IMR-90 (cell line): Measurements from ENCODE around the gene HCRTR1. TPM values are rescaled to one million over a fixed set of nuclear protein-coding genes. Genes with fewer than 3 reads are reported as not detected.

Experiments
- ATAC-seq: fragments of 200-7000 bp; cut with Tn5 transposase; 2 replicates; pipeline ENCODE4 v1.9.1; 2020; ENCODE audit warnings: low read depth, mild to moderate bottlenecking, moderate library complexity
- BruUV-seq: library from RNA; stranded (reverse); fragments of 400-500 nt; replicated peaks from 2 replicates; lab custom pipeline; 2021; lab: Mats Ljungman, UMichigan
- CTCF ChIA-PET: fragments of 300-600 bp; formaldehyde crosslinking; extraction: SDS; loops from one replicate; lab custom pipeline; 2021; ENCODE audit warnings: antibody characterized with exemption; lab: Yijun Ruan, JAX
- POLR2A ChIA-PET: fragments of 300-600 bp; sonication (Branson Sonifier 250); formaldehyde crosslinking; loops from one replicate; lab custom pipeline; 2022; ENCODE audit warnings: antibody characterized with exemption; ENCODE audit not compliant: unreplicated experiment; lab: Charles Lee
- DNase-seq: peaks from one replicate; pipeline ENCODE4 v3.0.0; 2013
- H2AFZ ChIP-seq: replicated peaks from 2 replicates; pipeline ENCODE3; 2013; ENCODE audit warnings: low read length, mild to moderate bottlenecking; ENCODE audit not compliant: poor library complexity
- H2AK5ac ChIP-seq: 2 replicates; pipeline ENCODE4 v1.6.1; 2013; ENCODE audit warnings: low read depth, low read length, inconsistent platforms
- H2AK9ac ChIP-seq: replicated peaks from 2 replicates; pipeline ENCODE3; 2013; ENCODE audit warnings: mild to moderate bottlenecking, low read depth, low read length, moderate library complexity; ENCODE audit not compliant: poor library complexity
- H2BK120ac ChIP-seq: 2 replicates; pipeline ENCODE4 v1.6.1; 2013; ENCODE audit warnings: low read depth, low read length, inconsistent platforms
- H2BK15ac ChIP-seq: 3 replicates; pipeline ENCODE4 v1.6.1; 2013; ENCODE audit warnings: low read depth, low read length, inconsistent platforms
- H2BK20ac ChIP-seq: 2 replicates; pipeline ENCODE4 v1.6.1; 2013; ENCODE audit warnings: low read depth, mild to moderate bottlenecking, inconsistent platforms, low read length, moderate library complexity
- H2BK5ac ChIP-seq: 2 replicates; pipeline ENCODE4 v1.6.1; 2013; ENCODE audit warnings: mild to moderate bottlenecking, low read depth, low read length, inconsistent platforms; ENCODE audit not compliant: poor library complexity, severe bottlenecking
- H3K14ac ChIP-seq: replicated peaks from 2 replicates; pipeline ENCODE4 v1.6.1; 2013; ENCODE audit warnings: low read depth, low read length, inconsistent platforms
- H3K18ac ChIP-seq: 2 replicates; pipeline ENCODE4 v1.6.1; 2013; ENCODE audit warnings: low read depth, low read length, control low read depth
- H3K23ac ChIP-seq: 2 replicates; pipeline ENCODE4 v1.6.1; 2013; ENCODE audit warnings: low read depth, low read length, inconsistent platforms
- H3K27ac ChIP-seq: 2 replicates; pipeline ENCODE4 v1.5.1; 2013; ENCODE audit warnings: mild to moderate bottlenecking, control low read depth, low read length; ENCODE audit not compliant: insufficient read depth
- H3K27me3 ChIP-seq: 2 replicates; pipeline ENCODE4 v1.6.1; 2013; ENCODE audit warnings: low read length; ENCODE audit not compliant: control insufficient read depth, insufficient read depth
- H3K36me3 ChIP-seq: 2 replicates; pipeline ENCODE4 v1.6.1; 2013; ENCODE audit warnings: low read length, mixed read lengths; ENCODE audit not compliant: control insufficient read depth, insufficient read depth
- H3K4ac ChIP-seq: 2 replicates; pipeline ENCODE4 v1.6.1; 2013; ENCODE audit warnings: low read depth, low read length, inconsistent platforms
- H3K4me1 ChIP-seq: 2 replicates; pipeline ENCODE4 v1.6.1; 2013; ENCODE audit warnings: low read length, mixed read lengths; ENCODE audit not compliant: control insufficient read depth, insufficient read depth
- H3K4me2 ChIP-seq: 2 replicates; pipeline ENCODE4 v1.6.1; 2013; ENCODE audit warnings: low read depth, mild to moderate bottlenecking, control low read depth, low read length, moderate library complexity
- H3K4me3 ChIP-seq: 2 replicates; pipeline ENCODE4 v1.5.1; 2013; ENCODE audit warnings: low read depth, mild to moderate bottlenecking, control low read depth, low read length, moderate library complexity; ENCODE audit not compliant: insufficient read depth
- H3K56ac ChIP-seq: 2 replicates; pipeline ENCODE4 v1.6.1; 2013; ENCODE audit warnings: low read length, inconsistent platforms; ENCODE audit not compliant: insufficient read depth; ENCODE audit errors: extremely low read depth
- H3K79me1 ChIP-seq, 2 experiments: 2 replicates each; pipeline ENCODE4 v1.6.1; 2013; ENCODE audit warnings: low read length in 2 of 2, inconsistent platforms in 1 of 2, low read depth in 1 of 2
- H3K9ac ChIP-seq: 2 replicates; pipeline ENCODE4 v1.6.1; 2013; ENCODE audit warnings: low read depth, low read length, control low read depth
- H3K9me1 ChIP-seq: 2 replicates; pipeline ENCODE4 v1.6.1; 2013; ENCODE audit warnings: low read length, inconsistent platforms; ENCODE audit not compliant: insufficient read depth
- H3K9me3 ChIP-seq: 2 replicates; pipeline ENCODE4 v1.6.1; 2013; ENCODE audit warnings: low read length; ENCODE audit not compliant: control insufficient read depth, insufficient read depth
- H4K20me1 ChIP-seq: 2 replicates; pipeline ENCODE4 v1.6.1; 2013; ENCODE audit warnings: low read length, inconsistent platforms; ENCODE audit not compliant: insufficient read depth
- H4K5ac ChIP-seq: 2 replicates; pipeline ENCODE4 v1.6.1; 2013; ENCODE audit warnings: mild to moderate bottlenecking, low read depth, low read length, control low read depth
- H4K8ac ChIP-seq, 2 experiments: 2 replicates each; pipeline ENCODE4 v1.6.1; 2013; ENCODE audit warnings: low read depth in 2 of 2, low read length in 2 of 2, control low read depth in 1 of 2, inconsistent platforms in 1 of 2
- H4K91ac ChIP-seq: 2 replicates; pipeline ENCODE4 v1.6.1; 2013; ENCODE audit warnings: low read depth, low read length, inconsistent platforms; ENCODE audit not compliant: insufficient read depth
- BHLHE40 ChIP-seq: fragments of 150-350 bp; IDR thresholded peaks from 2 replicates; pipeline ENCODE4 v1.6.1; 2016; ENCODE audit warnings: mild to moderate bottlenecking, low read depth, low read length
- CEBPB ChIP-seq: IDR thresholded peaks from 2 replicates; pipeline ENCODE4 v1.6.1; 2012; ENCODE audit warnings: low read depth, low read length, improper control_type of control experiment
- CHD1 ChIP-seq: IDR thresholded peaks from 2 replicates; pipeline ENCODE4 v1.6.1; 2012; ENCODE audit warnings: low read depth, low read length, improper control_type of control experiment
- FOS ChIP-seq: fragments of 150-350 bp; IDR thresholded peaks from 2 replicates; pipeline ENCODE4 v1.6.1; 2016; ENCODE audit warnings: low read depth, low read length
- MAFK ChIP-seq: IDR thresholded peaks from 2 replicates; pipeline ENCODE4 v1.6.1; 2012; ENCODE audit warnings: low read depth, low read length, improper control_type of control experiment
- MAZ ChIP-seq: IDR thresholded peaks from 2 replicates; pipeline ENCODE4 v1.6.1; 2012; ENCODE audit warnings: low read depth, mild to moderate bottlenecking, low read length, improper control_type of control experiment, moderate library complexity, borderline replicate concordance
- MXI1 ChIP-seq: IDR thresholded peaks from 2 replicates; pipeline ENCODE4 v1.6.1; 2012; ENCODE audit warnings: low read depth, mild to moderate bottlenecking, low read length, moderate library complexity, borderline replicate concordance
- NFE2L2 ChIP-seq: fragments of 150-350 bp; IDR thresholded peaks from 2 replicates; pipeline ENCODE4 v1.6.1; 2016; ENCODE audit warnings: low read depth, mild to moderate bottlenecking, low read length
- POLR2A ChIP-seq: IDR thresholded peaks from 2 replicates; pipeline ENCODE4 v1.6.1; 2012; ENCODE audit warnings: mild to moderate bottlenecking, low read depth, low read length
- RAD21 ChIP-seq: IDR thresholded peaks from 2 replicates; pipeline ENCODE4 v1.6.1; 2012; ENCODE audit warnings: low read length, improper control_type of control experiment
- RCOR1 ChIP-seq: IDR thresholded peaks from 2 replicates; pipeline ENCODE4 v1.6.1; 2012; ENCODE audit warnings: mild to moderate bottlenecking, low read length, improper control_type of control experiment; ENCODE audit not compliant: insufficient replicate concordance
- RFX5 ChIP-seq: IDR thresholded peaks from 2 replicates; pipeline ENCODE4 v1.8.0; 2012; ENCODE audit warnings: low read depth, mild to moderate bottlenecking, low read length, moderate library complexity
- SMC3 ChIP-seq: fragments of 150-350 bp; IDR thresholded peaks from 2 replicates; pipeline ENCODE4 v1.6.1; 2016; ENCODE audit warnings: low read depth, mild to moderate bottlenecking, antibody characterized with exemption, low read length, moderate library complexity
- USF2 ChIP-seq: fragments of 150-350 bp; IDR thresholded peaks from 2 replicates; pipeline ENCODE4 v1.6.1; 2017; ENCODE audit warnings: mild to moderate bottlenecking, antibody characterized with exemption, low read length, low read depth
- WGBS, 2 experiments: methylation state at CpG; one replicate each; pipeline versions ENCODE4 v1.1.5 to v1.1.7; 2013; ENCODE audit warnings: missing lambda C conversion rate in 2 of 2; ENCODE audit not compliant: insufficient read length in 1 of 2; ENCODE audit errors: extremely low coverage in 2 of 2; 5-methylcytosine and 5-hydroxymethylcytosine counted together
- dilution Hi-C: fragments of 300-500 bp; cut with HindIII; formaldehyde crosslinking; loops from one replicate; pipeline ENCODE4 v1.14.3; 2018; ENCODE audit warnings: low sequenced_read_pairs; ENCODE audit not compliant: unreplicated experiment
- in situ Hi-C: fragments of 300-500 bp; cut with MboI; formaldehyde crosslinking; loops from 3 replicates; pipeline ENCODE4 v1.14.3; 2019; ENCODE audit warnings: low sequenced_read_pairs, inconsistent platforms, mixed read lengths
- intact Hi-C: fragments of 100-400 bp; cut with micrococcal nuclease; formaldehyde crosslinking; loops from 2 replicates; pipeline ENCODE4 v1.10.0; 2022
- polyA plus RNA-seq, 3 experiments: library from polyadenylated mRNA; depleted of rRNA; stranded (reverse); fragments of >200 nt; gene quantifications; 2 replicates each; pipeline ENCODE4 v1.2.3, GENCODE V29; 2012; ENCODE audit warnings: low replicate concordance in 1 of 3
- total RNA-seq: library from RNA; depleted of rRNA; stranded (reverse); fragments of >200 nt; gene quantifications from 2 replicates; pipeline ENCODE4 v1.2.3, GENCODE V29; 2012
- TF ChIP-seq, protein P1 (sequence below): conservative IDR thresholded peaks from 2 replicates; pipeline ENCODE4 v1.5.1; 2012; ENCODE audit warnings: mild to moderate bottlenecking, low read depth, low read length, improper control_type of control experiment
- TF ChIP-seq, protein P2 (sequence below): fragments of 150-350 bp; IDR thresholded peaks from 2 replicates; pipeline ENCODE4 v1.6.1; 2016; ENCODE audit warnings: low read depth, mild to moderate bottlenecking, low read length, moderate library complexity, borderline replicate concordance

The HCRTR1 gene
- total and polyA plus RNA-seq, 2 of the 4 experiments (the other 2 are of a cell fraction), result not detected

DNA sequence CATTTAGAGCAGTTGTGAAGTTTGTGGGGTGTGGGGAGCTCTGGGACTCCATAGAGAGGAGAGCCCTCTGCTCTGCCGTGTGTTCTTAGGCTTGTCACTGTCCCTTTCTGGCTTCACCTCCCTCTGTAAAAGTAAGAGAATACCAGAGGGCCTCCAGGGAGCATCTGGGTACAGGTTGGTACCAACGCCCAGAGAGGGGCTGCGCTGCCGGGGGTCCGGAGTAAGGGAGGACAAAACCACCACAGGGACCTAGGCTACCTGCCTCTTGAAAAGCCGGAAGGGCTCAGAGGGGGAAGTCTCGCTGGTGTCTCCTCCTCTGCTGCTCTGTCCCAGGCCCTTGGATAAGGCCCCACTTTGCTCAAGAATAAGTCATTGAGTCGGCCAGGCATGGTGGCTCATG lies 44.2 kb upstream of the HCRTR1 start:
- Histone ChIP-seq H3K23ac (peak overlapping the region; percentile 45; the same call in 1 of the 2 replicates), H4K91ac (peak overlapping the region; percentile 61), H3K14ac (peak overlapping the region; percentile 77), H3K79me1 (no peaks in the 10 kb centered on the region), H3K56ac (no peak overlapping the region), H3K36me3 (no peaks in the 10 kb centered on the region), H3K9me1 (peaks cover 11% of the 10 kb centered on the region), H3K18ac (peak overlapping the region; percentile 10; the same call in 1 of the 2 replicates), H3K9me3 (no peaks in the 10 kb centered on the region), H3K27ac (no peak overlapping the region), H3K4me1 (peaks cover 17% of the 10 kb centered on the region), H2BK120ac (peak overlapping the region; percentile 67), H2AFZ (peak overlapping the region; percentile 35), H2BK20ac (peak overlapping the region; percentile 57), H3K4me3 (no peak overlapping the region), H4K8ac (peak overlapping the region; percentile 31 to 40; a peak in 2 of 4 replicates), H2AK9ac (no peak overlapping the region), H2AK5ac (peak overlapping the region; percentile 83), H4K5ac (no peak overlapping the region), H2BK15ac (peak overlapping the region; percentile 44; the same call in 1 of the 3 replicates), H3K27me3 (no peaks in the 10 kb centered on the region), H4K20me1 (peaks cover 5% of the 10 kb centered on the region), H2BK5ac (no peak overlapping the region), H3K4me2 (no peak overlapping the region), H3K4ac (peak overlapping the region; percentile 72), H3K9ac (no peak overlapping the region)
- intact Hi-C loops (no loop called here), in situ Hi-C loops (no loop called here), dilution Hi-C loops (no loop called here)
- TF ChIP-seq NFE2L2 (no peak), POLR2A (no peak), SMC3 (no peak), MAFK (no peak), USF2 (no peak), BHLHE40 (no peak), RAD21 (no peak), MXI1 (no peak), CEBPB (no peak), MAZ (no peak), CHD1 (no peak), FOS (no peak), RFX5 (no peak), RCOR1 (no peak)
- TF ChIP-seq, protein P1, sequence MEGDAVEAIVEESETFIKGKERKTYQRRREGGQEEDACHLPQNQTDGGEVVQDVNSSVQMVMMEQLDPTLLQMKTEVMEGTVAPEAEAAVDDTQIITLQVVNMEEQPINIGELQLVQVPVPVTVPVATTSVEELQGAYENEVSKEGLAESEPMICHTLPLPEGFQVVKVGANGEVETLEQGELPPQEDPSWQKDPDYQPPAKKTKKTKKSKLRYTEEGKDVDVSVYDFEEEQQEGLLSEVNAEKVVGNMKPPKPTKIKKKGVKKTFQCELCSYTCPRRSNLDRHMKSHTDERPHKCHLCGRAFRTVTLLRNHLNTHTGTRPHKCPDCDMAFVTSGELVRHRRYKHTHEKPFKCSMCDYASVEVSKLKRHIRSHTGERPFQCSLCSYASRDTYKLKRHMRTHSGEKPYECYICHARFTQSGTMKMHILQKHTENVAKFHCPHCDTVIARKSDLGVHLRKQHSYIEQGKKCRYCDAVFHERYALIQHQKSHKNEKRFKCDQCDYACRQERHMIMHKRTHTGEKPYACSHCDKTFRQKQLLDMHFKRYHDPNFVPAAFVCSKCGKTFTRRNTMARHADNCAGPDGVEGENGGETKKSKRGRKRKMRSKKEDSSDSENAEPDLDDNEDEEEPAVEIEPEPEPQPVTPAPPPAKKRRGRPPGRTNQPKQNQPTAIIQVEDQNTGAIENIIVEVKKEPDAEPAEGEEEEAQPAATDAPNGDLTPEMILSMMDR, result no peak
- TF ChIP-seq, protein P2, sequence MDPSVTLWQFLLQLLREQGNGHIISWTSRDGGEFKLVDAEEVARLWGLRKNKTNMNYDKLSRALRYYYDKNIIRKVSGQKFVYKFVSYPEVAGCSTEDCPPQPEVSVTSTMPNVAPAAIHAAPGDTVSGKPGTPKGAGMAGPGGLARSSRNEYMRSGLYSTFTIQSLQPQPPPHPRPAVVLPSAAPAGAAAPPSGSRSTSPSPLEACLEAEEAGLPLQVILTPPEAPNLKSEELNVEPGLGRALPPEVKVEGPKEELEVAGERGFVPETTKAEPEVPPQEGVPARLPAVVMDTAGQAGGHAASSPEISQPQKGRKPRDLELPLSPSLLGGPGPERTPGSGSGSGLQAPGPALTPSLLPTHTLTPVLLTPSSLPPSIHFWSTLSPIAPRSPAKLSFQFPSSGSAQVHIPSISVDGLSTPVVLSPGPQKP, result no peak
- CTCF ChIA-PET, result no interaction called here
- no peak for DNase-seq
- 93% methylated on average over 4 of the region's 8 CpGs; no CpG with 5 or more reads in 1 of the 2 experiments for whole genome bisulfite sequencing, 2 experiments
- POLR2A ChIA-PET, result interaction anchor here (0.6 kb wide), 1 partner anchor 14 kb away, joined by 30 read pairs; no protein-coding TSS in a partner anchor
- no peak for ATAC-seq
- BruUV-seq, result no TSS peak
